T-helper 1 cell treated with Interleukin-12 subunit alpha and Interleukin-12 subunit beta and Interleukin-4 antibody, amounts not matched to agents 30 μg/mL and 1 μg/mL, for 36 hours (primary cell): ENCODE data around the gene MAD1L1.
A peak's percentile ranks its signal among the peaks of the same experiment; 100 is the strongest.

ENCODE experiments used
- H3K27ac Mint-ChIP-seq: one replicate; pipeline ENCODE4 v1.8.0; 2021; ENCODE audit warnings: mild to moderate bottlenecking, mixed read lengths
- H3K27me3 Mint-ChIP-seq: one replicate; pipeline ENCODE4 v1.8.0; 2021; ENCODE audit warnings: low read depth, mixed read lengths
- H3K36me3 Mint-ChIP-seq: one replicate; pipeline ENCODE4 v1.8.0; 2021; ENCODE audit warnings: low read depth, mixed read lengths
- H3K4me1 Mint-ChIP-seq: one replicate; pipeline ENCODE4 v1.8.0; 2021; ENCODE audit warnings: low read depth, mixed read lengths
- H3K4me3 Mint-ChIP-seq: one replicate; pipeline ENCODE4 v1.8.0; 2021; ENCODE audit warnings: mild to moderate bottlenecking, moderate library complexity, mixed read lengths
- H3K9me3 Mint-ChIP-seq: one replicate; pipeline ENCODE4 v1.8.0; 2021; ENCODE audit warnings: mixed read lengths

Gene MAD1L1

GRCh38 chr7:2124604-2125345, 108.0 kb downstream of the MAD1L1 start:
- no peak overlapping the region for H3K27ac Mint-ChIP-seq
- peaks cover 2% of the 10 kb centered on the region for H3K36me3 Mint-ChIP-seq
- H3K27me3 Mint-ChIP-seq: no peaks in the 10 kb centered on the region
- no peaks in the 10 kb centered on the region for H3K9me3 Mint-ChIP-seq
- H3K4me1 Mint-ChIP-seq: peaks cover 8% of the 10 kb centered on the region
- H3K4me3 Mint-ChIP-seq: no peak overlapping the region

DNA sequence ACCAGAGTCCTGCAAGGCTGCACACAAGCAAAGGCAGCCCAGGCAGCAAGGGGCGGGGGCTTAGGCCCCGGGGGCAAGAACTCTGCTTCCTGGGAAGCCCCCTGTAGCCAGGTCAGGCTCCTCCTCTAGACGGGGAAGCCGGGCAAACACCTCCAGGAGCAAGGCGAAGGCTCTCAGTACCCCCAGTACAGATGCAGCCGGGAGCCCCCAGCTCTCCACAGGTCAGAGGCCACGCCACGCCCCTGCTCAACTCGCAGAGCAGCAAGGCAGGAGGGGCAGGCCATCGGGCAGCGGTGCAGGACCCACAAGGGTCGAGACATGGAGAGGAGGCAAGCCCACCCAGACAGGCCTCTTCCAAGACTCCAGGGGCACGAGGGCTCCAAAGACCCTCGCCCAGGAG, 108.8 kb downstream of the MAD1L1 start:
- no peaks in the 10 kb centered on the region for H3K9me3 Mint-ChIP-seq
- H3K27me3 Mint-ChIP-seq: no peaks in the 10 kb centered on the region
- H3K4me1 Mint-ChIP-seq: peaks cover 11% of the 10 kb centered on the region
- H3K4me3 Mint-ChIP-seq: no peak overlapping the region
- H3K27ac Mint-ChIP-seq: no peak overlapping the region
- H3K36me3 Mint-ChIP-seq: peaks cover 2% of the 10 kb centered on the region

DNA sequence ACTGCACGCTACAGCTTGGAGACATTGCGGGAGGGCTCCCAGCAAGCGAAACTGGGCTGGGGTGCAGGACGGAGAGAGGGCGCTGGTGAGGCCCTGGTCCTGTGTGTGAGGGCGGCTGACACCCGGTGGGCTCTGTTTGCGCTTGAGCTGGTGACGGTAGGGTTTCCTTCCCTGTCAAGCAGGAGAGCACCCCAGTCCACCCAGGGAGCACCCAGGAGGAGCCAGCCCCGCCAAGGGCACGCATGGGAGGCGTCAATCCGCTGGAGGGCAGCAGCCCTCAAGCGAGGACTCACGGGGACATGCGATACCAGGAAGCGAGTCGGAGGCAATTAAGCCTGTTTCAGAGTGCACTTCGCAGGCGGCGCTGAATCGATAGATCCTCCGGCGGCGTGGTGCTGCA, 109.4 kb downstream of the MAD1L1 start:
- no peak overlapping the region for H3K4me3 Mint-ChIP-seq
- H3K36me3 Mint-ChIP-seq: peaks cover 2% of the 10 kb centered on the region
- no peaks in the 10 kb centered on the region for H3K9me3 Mint-ChIP-seq
- H3K4me1 Mint-ChIP-seq: peaks cover 11% of the 10 kb centered on the region
- H3K27ac Mint-ChIP-seq: no peak overlapping the region
- H3K27me3 Mint-ChIP-seq: no peaks in the 10 kb centered on the region

- Mint-ChIP-seq H3K27ac (no peak overlapping the region), H3K4me3 (no peak overlapping the region), H3K4me1 (peaks cover 11% of the 10 kb centered on the region), H3K27me3 (no peaks in the 10 kb centered on the region), H3K36me3 (peaks cover 2% of the 10 kb centered on the region), H3K9me3 (no peaks in the 10 kb centered on the region)
Measured at GRCh38 chr7:2122651-2123050, 110.1 kb downstream of the MAD1L1 start.

- Mint-ChIP-seq H3K27ac (no peak overlapping the region), H3K27me3 (no peaks in the 10 kb centered on the region), H3K36me3 (peaks cover 2% of the 10 kb centered on the region)
Measured at GRCh38 chr7:2120841-2121830, 111.6 kb downstream of the MAD1L1 start.

GRCh38 chr7:2120251-2120660, 112.5 kb downstream of the MAD1L1 start:
- H3K27me3 Mint-ChIP-seq: no peaks in the 10 kb centered on the region
- no peaks in the 10 kb centered on the region for H3K9me3 Mint-ChIP-seq
- peak overlapping the region; percentile 73 for H3K4me3 Mint-ChIP-seq
- H3K4me1 Mint-ChIP-seq: peaks cover 11% of the 10 kb centered on the region
- peak overlapping the region; percentile 71 for H3K27ac Mint-ChIP-seq
- H3K36me3 Mint-ChIP-seq: peaks cover 2% of the 10 kb centered on the region

More at GRCh38 chr7:2120841-2121830, 111.6 kb downstream of the MAD1L1 start:
- no peak overlapping the region for H3K4me3 Mint-ChIP-seq
- H3K4me1 Mint-ChIP-seq: peaks cover 11% of the 10 kb centered on the region
- no peaks in the 10 kb centered on the region for H3K9me3 Mint-ChIP-seq

DNA sequence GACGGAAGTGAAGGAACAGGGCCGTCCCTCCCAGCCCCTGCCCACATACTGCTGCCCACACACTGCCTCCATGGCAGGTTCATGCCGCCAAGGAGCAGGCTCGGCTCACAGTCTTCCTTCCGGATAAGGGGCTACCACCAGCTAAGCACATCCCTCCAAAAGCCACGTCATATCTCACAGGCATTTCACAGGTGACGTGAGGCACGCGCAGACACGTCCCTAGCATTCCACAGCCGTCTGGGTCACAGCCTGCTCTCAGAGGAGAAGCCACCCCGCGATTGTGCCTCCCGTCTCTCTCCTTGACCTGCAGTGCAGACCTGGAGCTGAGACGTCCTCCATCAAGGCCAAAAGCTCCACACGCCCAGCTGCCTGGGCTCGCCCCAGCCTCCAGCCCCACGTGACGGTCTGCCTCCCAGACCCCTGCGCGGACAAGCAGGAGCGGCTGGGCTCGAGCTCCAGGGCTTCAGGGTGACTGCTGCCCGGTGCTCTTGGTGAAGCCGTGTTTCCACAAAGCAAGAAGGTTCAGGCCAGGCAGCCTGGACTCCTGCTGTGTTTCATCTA, 114.0 kb downstream of the MAD1L1 start:
- no peak overlapping the region for H3K4me3 Mint-ChIP-seq
- H3K27ac Mint-ChIP-seq: no peak overlapping the region
- H3K36me3 Mint-ChIP-seq: peaks cover 2% of the 10 kb centered on the region
- H3K27me3 Mint-ChIP-seq: no peaks in the 10 kb centered on the region
- H3K4me1 Mint-ChIP-seq: peaks cover 12% of the 10 kb centered on the region
- no peaks in the 10 kb centered on the region for H3K9me3 Mint-ChIP-seq

DNA sequence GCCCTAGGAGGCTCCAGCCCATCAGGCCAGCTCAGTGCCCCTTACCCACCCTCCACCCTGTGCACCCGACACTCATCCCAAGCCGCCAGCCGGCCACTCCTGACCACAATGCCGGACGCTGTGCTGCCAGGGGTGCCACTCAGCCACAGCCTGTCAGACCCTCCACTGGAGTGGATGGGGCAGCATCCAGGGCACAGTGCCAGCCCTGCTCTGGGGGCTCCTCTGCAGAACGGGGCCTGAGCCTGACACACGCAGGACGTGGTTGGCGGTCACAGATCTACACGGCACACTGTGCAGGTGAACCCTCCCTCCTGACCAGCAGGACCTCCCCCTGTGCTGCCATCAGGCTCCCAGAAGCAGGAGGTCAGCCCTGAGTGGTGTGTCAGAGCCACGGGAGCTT, 114.7 kb downstream of the MAD1L1 start:
- H3K9me3 Mint-ChIP-seq: no peaks in the 10 kb centered on the region
- H3K27ac Mint-ChIP-seq: no peak overlapping the region
- peaks cover 15% of the 10 kb centered on the region for H3K4me1 Mint-ChIP-seq
- H3K27me3 Mint-ChIP-seq: no peaks in the 10 kb centered on the region
- H3K36me3 Mint-ChIP-seq: peaks cover 2% of the 10 kb centered on the region
- H3K4me3 Mint-ChIP-seq: no peak overlapping the region

DNA sequence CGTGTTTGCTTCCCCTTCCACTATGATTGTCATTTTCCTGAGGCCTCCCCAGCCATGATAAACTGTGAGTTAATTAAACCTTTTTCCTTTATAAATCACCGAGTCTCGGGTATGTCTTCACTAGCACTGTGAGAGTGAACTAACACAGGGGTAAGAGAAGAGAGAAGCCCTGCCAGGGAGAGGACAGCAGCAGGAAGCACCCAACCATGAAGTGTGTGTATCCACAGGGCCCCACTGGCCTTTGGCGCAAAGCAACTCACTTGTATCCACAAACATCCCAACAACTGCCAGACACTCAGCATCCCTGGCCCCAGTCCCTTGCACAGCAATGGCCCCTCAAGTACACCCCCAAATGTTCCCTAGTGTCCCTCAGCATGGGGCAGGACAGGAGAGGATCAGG, 115.1 kb downstream of the MAD1L1 start:
- H3K4me3 Mint-ChIP-seq: no peak overlapping the region
- no peaks in the 10 kb centered on the region for H3K9me3 Mint-ChIP-seq
- H3K36me3 Mint-ChIP-seq: peaks cover 2% of the 10 kb centered on the region
- no peaks in the 10 kb centered on the region for H3K27me3 Mint-ChIP-seq
- no peak overlapping the region for H3K27ac Mint-ChIP-seq
- H3K4me1 Mint-ChIP-seq: peaks cover 17% of the 10 kb centered on the region

GRCh38 chr7:2116989-2117591, 115.7 kb downstream of the MAD1L1 start:
- no peak overlapping the region for H3K27ac Mint-ChIP-seq

GRCh38 chr7:2116448-2116810, 116.3 kb downstream of the MAD1L1 start:
- Mint-ChIP-seq H3K27ac (no peak overlapping the region), H3K4me1 (peaks cover 27% of the 10 kb centered on the region), H3K9me3 (no peaks in the 10 kb centered on the region), H3K36me3 (peaks cover 2% of the 10 kb centered on the region), H3K27me3 (no peaks in the 10 kb centered on the region), H3K4me3 (no peak overlapping the region)

More at GRCh38 chr7:2116989-2117591, 115.7 kb downstream of the MAD1L1 start:
- peaks cover 23% of the 10 kb centered on the region for H3K4me1 Mint-ChIP-seq
- H3K36me3 Mint-ChIP-seq: peaks cover 2% of the 10 kb centered on the region
- H3K9me3 Mint-ChIP-seq: no peaks in the 10 kb centered on the region
- no peaks in the 10 kb centered on the region for H3K27me3 Mint-ChIP-seq
- no peak overlapping the region for H3K4me3 Mint-ChIP-seq

DNA sequence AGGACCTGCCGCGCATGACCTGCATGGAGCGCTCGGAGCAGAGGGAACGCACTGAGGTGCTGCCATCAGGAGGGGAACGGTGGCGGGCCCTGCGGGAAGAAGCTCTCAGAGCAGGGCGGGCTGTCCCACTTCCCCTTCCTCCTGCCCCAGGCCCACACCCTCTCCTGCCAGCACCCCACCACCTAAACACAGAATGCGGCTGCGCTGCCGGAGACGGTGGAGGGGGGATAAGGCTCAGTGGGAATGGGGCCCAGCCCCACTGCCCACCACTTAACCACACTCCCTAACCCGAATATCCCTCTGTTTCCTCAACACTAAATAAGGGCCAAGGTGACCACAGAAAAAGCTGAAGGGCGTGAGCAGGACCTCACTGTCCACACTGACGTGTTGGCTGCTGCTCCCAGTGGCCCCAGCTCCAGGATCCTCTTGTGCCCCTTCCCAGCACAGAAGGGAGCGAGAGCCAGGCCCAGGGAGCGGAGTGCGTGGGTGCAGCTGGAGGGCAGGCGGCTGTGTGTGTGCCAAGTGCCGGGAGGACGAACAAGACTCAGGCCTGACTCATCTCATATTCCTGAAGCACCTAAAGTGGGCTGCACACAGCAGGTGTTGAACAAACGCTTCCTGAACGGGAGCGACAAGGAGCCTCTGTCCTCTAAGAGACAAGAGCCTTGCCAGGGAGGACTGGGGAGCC, 116.8 kb downstream of the MAD1L1 start:
- no peaks in the 10 kb centered on the region for H3K9me3 Mint-ChIP-seq
- H3K36me3 Mint-ChIP-seq: peaks cover 2% of the 10 kb centered on the region
- no peaks in the 10 kb centered on the region for H3K27me3 Mint-ChIP-seq
- H3K4me1 Mint-ChIP-seq: peaks cover 29% of the 10 kb centered on the region
- H3K27ac Mint-ChIP-seq: no peak overlapping the region
- no peak overlapping the region for H3K4me3 Mint-ChIP-seq

GRCh38 chr7:2114926-2115759, 117.6 kb downstream of the MAD1L1 start:
- Mint-ChIP-seq H3K27me3 (no peaks in the 10 kb centered on the region), H3K4me1 (peaks cover 32% of the 10 kb centered on the region), H3K36me3 (peaks cover 2% of the 10 kb centered on the region), H3K4me3 (no peak overlapping the region), H3K9me3 (no peaks in the 10 kb centered on the region), H3K27ac (no peak overlapping the region)
